H1 (cell line): Measurements from ENCODE around the gene ABHD12. TPM values are rescaled to one million over a fixed set of nuclear protein-coding genes. Genes with fewer than 3 reads are reported as not detected.

ENCODE experiments used
- HDAC2 ChIP-seq, 2 experiments: fragments of 300-600 bp in 1 of 2; sonication (generic) in 1 of 2; IDR thresholded peaks; 2 replicates each; pipeline ENCODE4 v1.6.1; 2011 to 2012; ENCODE audit warnings: low read depth in 2 of 2, low read length in 2 of 2, mild to moderate bottlenecking in 2 of 2, moderate library complexity in 2 of 2, borderline replicate concordance in 1 of 2, inconsistent platforms in 1 of 2
- RNF2 ChIP-seq: fragments of 200-900, 300-1000 bp; sonication (generic); IDR thresholded peaks from 2 replicates; pipeline ENCODE4 v1.7.1; 2016; ENCODE audit warnings: borderline replicate concordance, low read depth, mild to moderate bottlenecking, antibody characterized with exemption, low read length; ENCODE audit not compliant: poor library complexity, severe bottlenecking; ENCODE audit errors: missing control alignments
- YY1 ChIP-seq: IDR thresholded peaks from 2 replicates; pipeline ENCODE4 v1.6.1; 2011; ENCODE audit warnings: low read depth, mild to moderate bottlenecking, low read length
- polyA plus RNA-seq, 7 experiments: library from polyadenylated mRNA; depleted of rRNA in 3 of 7; stranded (reverse) in 5 of 7; unstranded in 2 of 7; fragments of >200 nt in 5 of 7; fragments of 200-250 nt in 2 of 7; gene quantifications; 1 replicate in 5 of 7; 2 replicates in 1 of 7; 4 replicates in 1 of 7; pipeline versions ENCODE4 v1.2.1 to v1.2.3, GENCODE V29; 2011 to 2013; ENCODE audit warnings: missing spikeins in 2 of 7, mixed read lengths in 2 of 7
- total RNA-seq: library from RNA; stranded (reverse); fragmentation: NEBNext Ultra II Directional; extraction: Animal tissue kit (Norgen Biotek cat#: 25700); gene quantifications from 2 replicates; pipeline ENCODE4 v1.2.1, GENCODE V29; 2021

ABHD12 gene
- total and polyA plus RNA-seq, 2 of the 8 experiments (the other 6 are each of a cell fraction or from before 2014, with no cell fraction given): 31.3 to 59.5 TPM

GRCh38 chr20:25285856-25286798 lies 104.5 kb downstream of the ABHD12 start (continued):
- TF ChIP-seq YY1 (no peak), RNF2 (no peak), HDAC2 (IDR thresholded peaks at IDR 0.05; ENCODE audit: borderline replicate concordance in 1 of 2, low read depth in 2 of 2, low read length in 2 of 2) (no peak)
